Measurements from ENCODE around the gene KRTAP5-2. TPM values are rescaled to one million over a fixed set of nuclear protein-coding genes. Genes with fewer than 3 reads are reported as not detected.

KRTAP5-2 gene
- total RNA-seq, 1 donor from 2014 or later: not detected

DNA sequence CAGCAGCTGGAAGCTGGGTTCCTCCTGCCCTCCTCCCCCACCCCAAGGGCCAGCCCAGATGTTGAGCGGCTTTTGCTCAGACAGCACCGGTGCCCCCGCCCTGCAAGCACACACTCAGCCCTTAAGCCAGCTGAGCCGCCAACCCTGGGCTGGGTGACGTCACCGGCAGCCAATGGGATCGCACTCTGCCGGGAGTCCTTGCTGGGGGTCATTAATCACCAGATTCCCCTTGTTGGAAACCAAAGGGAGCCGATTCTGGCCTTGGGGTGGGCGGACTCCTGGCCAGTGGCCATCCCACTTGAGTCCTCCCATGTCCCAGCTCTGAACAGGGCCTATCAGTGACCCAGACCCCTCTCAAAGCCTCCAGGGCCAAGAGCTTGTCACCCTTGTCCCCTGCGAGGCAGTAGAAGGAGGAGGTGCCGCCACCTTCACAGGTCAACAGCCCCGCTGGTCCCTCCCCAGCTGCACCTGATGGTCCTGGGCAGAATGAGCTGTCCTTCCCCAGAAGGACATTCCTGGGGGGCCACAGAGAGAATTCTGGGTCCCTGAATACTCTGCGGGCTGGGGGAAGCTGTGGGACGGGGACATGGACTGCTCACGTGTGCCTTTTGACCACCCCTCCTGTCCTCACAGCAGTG is 33.4 kb downstream of the KRTAP5-2 start:
- H3K36me3 Mint-ChIP-seq (ENCODE audit: low read depth): no peaks in the 10 kb centered on the region
- DNase-seq: peak; percentile 59
- intact Hi-C loops (cut with micrococcal nuclease): no loop called here
- no peaks in the 10 kb centered on the region for H3K9me3 Mint-ChIP-seq
- H3K27ac Mint-ChIP-seq: no peak overlapping the region
- H3K27me3 Mint-ChIP-seq: peaks cover 5% of the 10 kb centered on the region
- no peak overlapping the region for H3K4me3 Mint-ChIP-seq
- H3K4me1 Mint-ChIP-seq: no peaks in the 10 kb centered on the region

DNA sequence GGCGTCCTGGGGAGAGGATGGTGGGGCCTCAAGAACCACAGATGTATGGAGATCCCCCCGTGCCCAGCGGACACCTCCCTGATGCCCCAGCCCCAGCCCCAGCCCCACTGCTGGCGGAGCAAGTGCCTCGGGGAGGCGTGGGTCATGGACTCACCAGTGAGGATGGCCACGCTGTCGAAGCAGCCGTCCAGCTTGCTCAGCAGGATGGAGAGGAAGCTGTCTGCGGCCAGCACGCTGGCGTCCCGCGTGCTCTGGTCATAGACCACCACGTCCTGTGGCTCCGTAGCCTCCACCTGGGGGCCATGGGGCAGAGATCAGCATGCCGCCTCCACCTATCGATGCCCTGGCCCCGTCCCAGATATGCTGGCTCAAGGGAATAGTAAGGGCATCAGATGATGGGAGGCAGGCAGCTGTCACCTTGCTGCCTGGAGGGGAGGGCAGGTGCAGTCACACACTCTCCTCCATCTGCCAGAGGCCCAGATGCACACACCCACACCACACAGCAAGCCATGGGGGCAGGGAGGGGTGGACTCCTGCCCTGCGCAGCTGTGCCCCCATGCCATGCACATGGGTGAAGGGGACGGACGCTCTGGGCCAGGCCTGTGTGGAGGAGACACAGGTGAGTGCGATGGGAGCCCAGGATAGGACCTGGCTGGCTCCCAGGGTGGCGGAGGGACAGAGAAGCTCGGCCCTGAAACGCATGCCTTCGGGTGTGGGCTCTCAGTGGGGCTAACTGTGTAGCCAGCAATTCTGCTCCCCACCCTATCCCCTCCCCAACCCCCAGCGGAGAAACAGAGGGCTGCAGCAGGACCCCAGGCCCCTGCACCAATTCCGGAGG is 34.2 kb downstream of the KRTAP5-2 start:
- no peak overlapping the region for H3K27ac Mint-ChIP-seq
- no peaks in the 10 kb centered on the region for H3K9me3 Mint-ChIP-seq
- H3K27me3 Mint-ChIP-seq: no peaks in the 10 kb centered on the region
- H3K36me3 Mint-ChIP-seq (ENCODE audit: low read depth): no peaks in the 10 kb centered on the region
- no peaks in the 10 kb centered on the region for H3K4me1 Mint-ChIP-seq
- intact Hi-C loops (cut with micrococcal nuclease): no loop called here
- no peak overlapping the region for H3K4me3 Mint-ChIP-seq
- DNase-seq: no peak

DNA sequence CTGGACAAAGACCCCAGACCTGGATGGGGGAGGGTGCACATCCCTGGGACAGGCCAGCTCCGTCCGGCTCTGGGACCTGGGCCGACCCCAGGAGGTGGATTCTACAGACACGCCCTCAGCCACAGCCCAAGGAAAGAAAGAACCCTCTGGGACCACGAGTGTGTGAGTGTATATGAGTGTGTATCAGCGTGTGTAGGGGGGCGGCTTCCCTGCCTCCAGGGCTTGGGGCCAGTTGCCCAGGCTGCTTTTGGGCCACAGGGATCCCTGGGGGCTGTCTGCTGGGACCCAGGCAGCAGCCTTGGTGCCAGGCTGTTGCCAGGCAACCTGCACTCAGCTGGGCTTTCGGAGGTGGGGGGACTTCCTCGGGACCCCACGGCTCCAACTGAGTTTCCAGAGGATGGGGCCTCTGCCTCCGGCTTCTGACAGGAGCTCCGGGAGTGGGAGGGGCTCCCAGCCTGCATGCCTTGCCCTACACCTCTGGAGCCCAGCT is 34.9 kb downstream of the KRTAP5-2 start:
- Mint-ChIP-seq H3K4me3 (no peak overlapping the region), H3K9me3 (no peaks in the 10 kb centered on the region), H3K27ac (no peak overlapping the region), H3K36me3 (ENCODE audit: low read depth) (no peaks in the 10 kb centered on the region), H3K4me1 (no peaks in the 10 kb centered on the region), H3K27me3 (no peaks in the 10 kb centered on the region)
- intact Hi-C loops (cut with micrococcal nuclease): no loop called here
- no peak for DNase-seq

DNA sequence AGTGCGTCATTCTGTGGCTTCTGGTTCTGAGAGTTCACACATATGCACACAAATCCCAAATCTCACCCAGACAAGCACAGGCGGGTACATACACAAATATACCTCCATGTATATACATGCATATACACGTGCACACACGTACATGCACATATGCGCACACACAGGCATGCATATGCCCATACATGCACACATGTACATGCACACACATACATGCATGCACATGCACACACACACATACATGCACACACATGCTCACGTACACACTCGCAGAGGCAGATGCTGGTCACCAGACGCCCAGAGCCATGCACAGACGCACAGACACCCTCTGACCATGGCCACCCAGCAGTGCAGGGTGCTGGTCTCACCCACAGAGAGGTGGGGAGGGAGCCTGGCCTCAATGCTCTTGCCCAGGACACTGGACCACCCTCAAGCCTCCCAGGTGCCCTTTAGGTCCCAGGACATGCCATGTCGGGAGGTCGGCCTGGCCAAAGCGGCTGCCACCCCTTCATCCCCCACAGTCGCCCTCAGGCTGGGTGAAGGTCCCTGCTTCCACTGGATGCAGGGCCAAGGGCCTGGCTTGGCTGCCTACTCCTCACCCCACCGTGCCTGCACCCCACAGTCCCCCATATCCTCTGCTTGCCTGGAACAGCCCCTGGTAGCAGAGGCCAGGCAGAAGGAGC is 35.5 kb downstream of the KRTAP5-2 start:
- Mint-ChIP-seq H3K4me3 (no peak overlapping the region), H3K9me3 (no peaks in the 10 kb centered on the region), H3K36me3 (ENCODE audit: low read depth) (no peaks in the 10 kb centered on the region), H3K4me1 (no peaks in the 10 kb centered on the region), H3K27ac (no peak overlapping the region), H3K27me3 (no peaks in the 10 kb centered on the region)
- DNase-seq: no peak
- intact Hi-C loops (cut with micrococcal nuclease): no loop called here

DNA sequence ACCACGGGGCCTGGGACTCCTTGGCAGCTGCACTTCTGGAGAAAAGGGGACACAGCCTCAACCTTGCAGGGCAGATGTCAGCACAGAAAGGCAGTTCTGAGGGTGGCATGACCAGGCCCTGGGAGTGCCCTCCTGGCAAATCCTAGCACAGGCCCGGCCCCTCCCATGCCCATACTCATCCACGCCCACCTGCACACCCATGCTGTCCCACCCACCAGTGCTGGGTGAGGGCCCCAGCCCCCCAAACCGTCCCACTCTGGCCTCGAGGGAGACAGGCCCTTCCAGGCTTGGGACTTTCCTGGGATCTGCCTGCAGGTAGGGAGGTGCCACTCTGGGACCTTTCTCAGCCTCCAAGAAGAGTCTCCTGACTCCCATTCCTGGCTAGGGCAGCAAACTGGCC is 36.1 kb downstream of the KRTAP5-2 start:
- Mint-ChIP-seq H3K4me3 (no peak overlapping the region), H3K4me1 (no peaks in the 10 kb centered on the region), H3K27me3 (no peaks in the 10 kb centered on the region), H3K9me3 (no peaks in the 10 kb centered on the region), H3K27ac (no peak overlapping the region), H3K36me3 (ENCODE audit: low read depth) (no peaks in the 10 kb centered on the region)
- no peak for DNase-seq
- intact Hi-C loops (cut with micrococcal nuclease): no loop called here

DNA sequence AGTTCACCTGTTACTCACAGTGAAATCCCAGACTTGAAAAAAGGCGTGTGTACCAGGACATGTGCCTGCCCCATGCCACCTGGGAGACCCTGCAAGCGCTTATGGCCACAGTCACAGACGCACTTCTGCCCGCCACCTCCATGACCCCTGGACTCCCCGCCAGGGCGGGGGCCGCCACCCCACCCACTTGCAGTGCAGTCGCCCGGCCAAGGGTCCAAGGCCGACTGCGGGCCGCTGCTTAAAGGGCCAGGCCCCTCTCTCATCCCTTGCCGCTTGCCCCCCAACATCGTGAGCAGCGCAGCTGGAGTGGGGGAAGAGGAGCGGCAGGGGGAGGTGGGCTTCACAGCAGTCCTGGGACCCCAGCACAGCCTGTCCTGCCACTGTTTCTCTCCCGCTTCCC is 36.8 kb downstream of the KRTAP5-2 start:
- intact Hi-C loops (cut with micrococcal nuclease): no loop called here
- H3K4me1 Mint-ChIP-seq: no peaks in the 10 kb centered on the region
- H3K27ac Mint-ChIP-seq: no peak overlapping the region
- no peak overlapping the region for H3K4me3 Mint-ChIP-seq
- no peak for DNase-seq
- no peaks in the 10 kb centered on the region for H3K9me3 Mint-ChIP-seq
- no peaks in the 10 kb centered on the region for H3K36me3 Mint-ChIP-seq (ENCODE audit: low read depth)
- no peaks in the 10 kb centered on the region for H3K27me3 Mint-ChIP-seq

DNA sequence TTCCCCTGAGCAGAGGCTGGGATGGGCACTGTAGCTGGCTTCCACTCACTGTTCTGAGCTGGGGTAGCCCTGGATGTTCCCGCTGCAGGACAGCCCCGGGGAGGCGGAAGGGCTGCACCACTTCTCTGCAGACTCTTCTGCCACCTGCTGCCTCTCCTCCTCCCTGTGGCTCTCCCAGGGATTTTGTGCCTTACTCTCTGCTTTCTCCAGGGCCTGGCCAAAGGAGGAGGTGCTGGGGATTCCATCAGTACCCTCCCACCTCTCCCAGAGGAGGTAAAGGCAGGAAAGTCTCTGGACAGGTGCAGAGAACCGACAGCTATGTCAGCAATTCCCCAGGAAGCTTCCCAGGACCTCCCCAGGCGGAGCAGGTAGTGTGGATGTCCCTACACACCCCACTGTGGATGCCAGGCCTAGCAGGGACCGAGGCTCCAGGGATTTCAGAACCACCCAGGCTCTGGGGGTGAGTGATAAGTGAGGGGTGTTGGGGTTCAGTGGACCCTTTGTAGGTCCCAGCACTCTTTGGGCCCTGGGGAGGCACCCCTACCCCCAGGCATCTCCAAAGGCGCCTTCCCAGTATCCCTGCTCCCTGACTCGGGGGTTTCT is 37.3 kb downstream of the KRTAP5-2 start:
- Mint-ChIP-seq H3K4me3 (no peak overlapping the region), H3K9me3 (no peaks in the 10 kb centered on the region), H3K36me3 (ENCODE audit: low read depth) (no peaks in the 10 kb centered on the region), H3K4me1 (no peaks in the 10 kb centered on the region), H3K27ac (no peak overlapping the region), H3K27me3 (no peaks in the 10 kb centered on the region)
- no peak for DNase-seq
- intact Hi-C loops (cut with micrococcal nuclease): no loop called here

DNA sequence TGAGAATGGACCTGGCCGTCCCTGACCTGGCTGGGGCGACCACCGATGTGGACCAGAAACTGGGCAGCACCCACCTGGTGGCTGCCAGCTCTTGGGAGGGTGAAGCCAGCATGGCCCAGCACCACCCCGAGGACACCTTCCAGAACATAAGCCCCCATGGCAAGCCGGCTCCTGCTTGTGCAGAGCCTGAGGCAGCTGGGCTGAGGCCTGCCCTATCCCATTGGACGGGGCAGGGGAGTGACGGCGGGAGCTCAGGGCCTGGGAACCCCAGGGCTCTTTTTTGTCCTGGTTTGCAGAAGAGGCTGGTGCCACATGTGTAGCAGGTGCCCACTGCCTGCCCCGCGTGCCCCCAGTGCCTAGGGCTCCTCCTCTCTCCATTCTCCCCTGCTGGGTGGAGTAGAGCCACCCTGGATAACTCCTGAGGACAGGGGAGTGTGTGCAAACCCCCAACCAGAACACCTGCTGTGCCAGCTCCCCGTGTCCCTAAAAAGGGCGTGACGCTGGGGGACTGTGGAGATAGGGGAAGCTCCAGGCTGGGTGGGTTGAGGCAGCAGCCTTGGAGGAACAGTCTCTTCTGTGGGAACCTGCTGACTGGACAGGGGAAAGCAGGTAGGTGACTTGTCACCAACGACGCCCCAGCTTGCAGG is 38.0 kb downstream of the KRTAP5-2 start:
- intact Hi-C loops (cut with micrococcal nuclease): no loop called here
- Mint-ChIP-seq H3K4me3 (no peak overlapping the region), H3K27ac (no peak overlapping the region), H3K4me1 (no peaks in the 10 kb centered on the region), H3K27me3 (no peaks in the 10 kb centered on the region), H3K9me3 (no peaks in the 10 kb centered on the region), H3K36me3 (ENCODE audit: low read depth) (no peaks in the 10 kb centered on the region)
- no peak for DNase-seq

DNA sequence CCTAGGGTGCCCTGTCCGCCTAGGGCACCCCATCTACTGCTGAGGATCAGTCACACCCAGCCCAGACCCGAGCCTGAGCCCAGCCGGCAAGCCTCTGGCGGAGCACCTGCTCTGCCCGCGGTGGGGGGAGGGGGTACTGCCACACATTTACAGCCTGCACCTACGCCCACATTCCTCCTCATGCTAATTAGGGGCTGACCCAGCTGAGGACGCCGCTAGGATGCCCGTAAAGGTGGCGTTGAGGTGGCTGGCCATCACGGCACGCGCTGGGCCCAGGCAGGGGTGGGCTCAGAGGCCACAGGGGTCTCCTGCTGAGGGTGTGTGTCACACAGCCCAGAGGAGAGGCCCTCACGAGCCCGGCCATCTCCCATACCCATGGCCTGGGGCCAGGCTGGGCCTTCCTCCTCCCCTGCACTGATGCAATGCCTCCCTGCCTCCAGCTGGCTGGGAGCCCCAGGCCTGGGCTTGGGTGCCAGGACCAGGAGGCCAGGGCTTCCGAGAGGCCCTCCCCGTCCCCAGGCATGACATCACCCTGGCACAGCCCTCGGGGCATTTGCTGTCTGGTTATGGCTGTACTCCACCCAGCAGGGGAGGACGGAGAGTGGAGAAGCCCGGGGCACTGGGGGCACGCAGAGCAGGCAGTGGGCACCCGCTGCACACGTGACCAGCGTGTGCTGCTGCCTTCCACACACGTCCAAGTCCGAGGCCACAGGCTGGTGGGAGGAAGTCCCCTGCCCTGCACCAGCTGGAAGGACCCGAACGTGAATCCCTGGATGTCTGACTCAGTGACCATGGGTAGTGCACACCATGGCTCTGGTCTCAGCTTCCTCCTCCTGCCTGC is 38.8 kb downstream of the KRTAP5-2 start:
- H3K27ac Mint-ChIP-seq: no peak overlapping the region
- H3K36me3 Mint-ChIP-seq (ENCODE audit: low read depth): no peaks in the 10 kb centered on the region
- no peak overlapping the region for H3K4me3 Mint-ChIP-seq
- no peaks in the 10 kb centered on the region for H3K9me3 Mint-ChIP-seq
- H3K4me1 Mint-ChIP-seq: no peaks in the 10 kb centered on the region
- H3K27me3 Mint-ChIP-seq: no peaks in the 10 kb centered on the region
- intact Hi-C loops (cut with micrococcal nuclease): no loop called here
- DNase-seq: no peak

DNA sequence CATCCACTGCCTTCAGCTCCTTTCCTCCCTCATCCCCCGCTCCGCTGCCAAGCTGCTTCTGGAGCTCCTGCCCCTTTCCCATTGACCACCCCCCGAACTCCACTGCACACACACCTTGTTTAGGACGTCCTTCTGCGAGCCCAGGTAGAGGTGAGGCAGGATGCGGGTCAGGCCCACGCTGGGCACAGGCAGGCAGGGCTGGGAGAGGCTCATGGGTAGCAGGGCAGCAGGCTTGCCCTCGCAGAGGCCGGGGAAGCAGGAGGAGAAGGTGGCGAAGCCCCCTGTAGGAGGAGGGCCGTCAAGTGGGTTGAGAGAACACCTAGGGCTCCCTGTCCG is 39.4 kb downstream of the KRTAP5-2 start:
- H3K27me3 Mint-ChIP-seq: peaks cover 1% of the 10 kb centered on the region
- no peak overlapping the region for H3K4me3 Mint-ChIP-seq
- no peaks in the 10 kb centered on the region for H3K36me3 Mint-ChIP-seq (ENCODE audit: low read depth)
- intact Hi-C loops (cut with micrococcal nuclease): no loop called here
- H3K27ac Mint-ChIP-seq: no peak overlapping the region
- no peaks in the 10 kb centered on the region for H3K9me3 Mint-ChIP-seq
- DNase-seq: no peak
- H3K4me1 Mint-ChIP-seq: no peaks in the 10 kb centered on the region

DNA sequence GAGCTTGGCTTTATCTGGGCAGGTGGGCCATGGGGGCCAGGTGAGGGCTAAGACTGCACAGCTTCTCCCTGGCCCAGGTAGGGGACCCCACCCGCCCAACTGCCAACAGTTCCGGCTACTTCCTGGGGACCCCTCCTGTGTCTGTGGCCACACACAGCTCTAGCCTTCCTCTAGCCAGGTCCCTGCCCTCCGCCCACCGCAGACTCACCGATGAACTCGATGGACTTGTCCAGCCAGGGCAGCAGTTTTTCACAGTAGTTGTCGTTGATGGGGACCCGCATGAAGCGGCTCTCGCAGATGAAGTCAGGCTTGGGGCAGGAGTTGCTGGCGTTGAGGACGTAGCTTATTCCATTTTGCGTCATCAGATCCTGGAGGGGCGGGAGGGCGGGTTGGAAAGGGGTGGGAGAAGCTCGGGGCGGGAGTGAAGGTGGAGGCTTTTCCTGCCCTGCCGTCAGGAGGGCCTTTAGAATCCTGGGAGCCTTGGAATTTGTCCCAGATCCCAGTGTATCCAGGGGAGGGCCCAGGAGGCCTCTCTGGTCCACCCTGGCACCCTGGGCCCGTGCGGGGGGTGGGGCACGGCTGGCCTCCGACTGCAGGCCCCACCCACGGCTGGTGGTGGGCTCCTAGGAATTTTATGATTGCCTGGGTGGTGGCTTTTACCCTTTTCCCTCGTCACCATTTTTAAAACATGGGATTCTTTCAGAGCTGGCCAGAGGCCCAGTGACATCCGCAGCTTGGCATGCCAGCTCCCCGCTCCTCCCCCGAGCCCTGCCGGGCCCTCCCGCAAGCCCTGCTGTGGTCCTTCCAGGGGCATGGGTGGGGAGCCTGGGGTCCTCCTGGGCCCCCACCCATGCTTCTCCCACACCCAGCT is 40.0 kb downstream of the KRTAP5-2 start:
- H3K4me1 Mint-ChIP-seq: no peaks in the 10 kb centered on the region
- no peak for DNase-seq
- peaks cover 2% of the 10 kb centered on the region for H3K27me3 Mint-ChIP-seq
- no peak overlapping the region for H3K4me3 Mint-ChIP-seq
- no peaks in the 10 kb centered on the region for H3K36me3 Mint-ChIP-seq (ENCODE audit: low read depth)
- intact Hi-C loops (cut with micrococcal nuclease): no loop called here
- H3K27ac Mint-ChIP-seq: no peak overlapping the region
- no peaks in the 10 kb centered on the region for H3K9me3 Mint-ChIP-seq

DNA sequence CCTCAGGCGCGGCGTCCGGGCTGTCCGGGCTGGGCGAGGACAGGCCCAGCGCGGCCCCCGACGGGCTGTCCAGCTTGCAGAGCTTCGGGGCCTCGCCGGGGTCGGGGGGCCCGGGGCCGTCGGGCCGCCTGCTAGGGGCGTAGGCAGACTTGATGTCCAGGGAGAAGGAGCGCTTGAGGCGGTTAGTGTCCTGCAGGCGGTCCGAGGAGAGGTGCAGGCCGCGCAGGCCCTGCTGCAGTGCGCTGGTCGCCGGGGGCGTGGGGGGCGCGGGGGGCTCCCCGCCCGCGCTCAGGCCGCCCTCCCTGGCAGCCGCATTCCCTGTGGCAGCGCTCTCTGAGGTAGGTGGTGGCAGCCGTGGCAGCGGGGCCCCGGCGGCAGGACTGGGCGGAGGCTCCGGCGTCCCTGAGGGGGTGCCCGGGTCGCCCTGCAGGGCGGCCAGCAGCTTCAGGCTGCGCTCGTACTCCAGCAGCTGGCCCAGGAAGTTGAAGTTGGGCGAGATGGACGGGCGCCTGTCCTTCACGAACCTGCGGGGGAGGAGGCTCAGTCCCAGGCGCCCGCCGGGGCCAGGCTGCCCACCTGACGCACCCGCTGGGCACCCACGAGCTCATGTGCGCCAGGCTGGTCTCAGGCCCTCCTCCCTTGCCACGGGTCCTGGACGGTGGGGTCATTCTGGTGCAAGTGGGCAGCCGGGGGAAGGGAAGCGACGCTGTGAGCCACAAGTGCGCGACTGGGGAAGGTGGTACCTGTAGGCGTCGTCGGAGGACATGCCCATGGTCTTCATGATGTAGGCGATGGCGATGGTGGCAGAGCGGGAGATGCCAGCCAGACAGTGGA is 40.8 kb downstream of the KRTAP5-2 start:
- no peak overlapping the region for H3K27ac Mint-ChIP-seq
- no peaks in the 10 kb centered on the region for H3K36me3 Mint-ChIP-seq (ENCODE audit: low read depth)
- no peaks in the 10 kb centered on the region for H3K9me3 Mint-ChIP-seq
- intact Hi-C loops (cut with micrococcal nuclease): no loop called here
- no peaks in the 10 kb centered on the region for H3K4me1 Mint-ChIP-seq
- no peak for DNase-seq
- no peak overlapping the region for H3K4me3 Mint-ChIP-seq
- H3K27me3 Mint-ChIP-seq: peaks cover 4% of the 10 kb centered on the region

Measured in activated CD4-positive, alpha-beta T cell treated with anti-CD3 and anti-CD28 coated beads, Interleukin-2, amount 10 ng/mL, durations not matched to agents 24 days and 14 days (primary cell).